NCI-H2029 treated with DMSO at 0.1 percent for 48 hours (cell line): Measurements from ENCODE around the gene UBE2E2.

Experiments
- DNase-seq: peaks from one replicate; lab custom pipeline; 2025; lab: John Stamatoyannopoulos, UW

The UBE2E2 gene

DNA sequence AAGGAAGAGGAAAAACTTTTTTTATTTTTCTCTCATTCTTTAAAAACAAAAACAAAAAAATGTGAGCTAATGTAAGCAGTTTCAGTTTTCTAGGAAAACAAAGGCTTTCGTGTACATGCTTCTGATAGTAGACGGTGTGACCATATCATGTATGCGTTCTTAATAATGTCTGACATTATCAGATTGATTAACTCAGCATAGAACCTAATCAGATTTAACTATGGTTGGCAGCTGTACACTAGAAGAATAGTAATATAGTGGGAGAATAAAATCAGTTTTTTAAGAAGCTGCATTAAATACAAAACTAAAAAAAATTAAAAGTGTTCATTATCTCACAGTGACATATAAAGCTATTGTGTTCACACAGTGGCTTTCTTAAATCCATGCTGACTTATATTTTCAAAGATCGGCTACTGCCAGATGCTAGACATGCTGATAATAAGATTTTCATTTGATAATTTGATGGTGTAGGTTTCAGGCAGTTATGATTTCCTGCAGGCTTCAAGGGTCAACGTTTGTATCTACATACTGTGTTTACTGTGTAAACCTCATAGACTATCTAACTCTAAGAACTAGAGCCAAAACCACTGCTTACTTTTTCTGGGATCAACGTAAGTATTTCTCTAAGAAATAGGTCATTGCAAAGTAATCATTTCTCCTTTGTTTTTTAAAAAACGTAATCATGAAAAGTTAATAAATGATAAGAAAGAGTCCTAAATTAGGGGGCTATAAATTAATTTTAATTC is 74.0 kb downstream of the UBE2E2 start:
- no peak for DNase-seq

GRCh38 chr3:23277688-23278087 is 74.6 kb downstream of the UBE2E2 start:
- DNase-seq = no peak

DNA sequence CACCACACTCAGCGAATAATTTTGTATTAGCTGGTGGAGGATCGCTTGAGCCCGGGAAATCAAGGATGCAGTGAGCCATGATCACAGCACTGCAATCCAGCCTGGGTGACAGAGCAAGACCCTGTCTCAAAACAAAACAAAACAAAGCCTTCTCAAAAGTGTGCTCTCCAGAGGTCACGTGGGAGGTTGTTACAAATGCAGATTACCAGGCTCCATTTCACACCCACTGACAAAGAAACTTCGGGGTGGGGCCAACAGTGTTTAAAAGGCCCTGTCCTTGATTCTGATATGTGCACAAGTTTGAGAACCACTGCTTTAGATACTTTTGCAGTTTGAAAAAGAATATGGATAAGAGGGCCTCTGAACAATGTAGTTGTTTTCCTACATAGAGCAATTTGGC is 80.5 kb downstream of the UBE2E2 start:
- DNase-seq = no peak

GRCh38 chr3:23288286-23288685 is 85.2 kb downstream of the UBE2E2 start:
- DNase-seq = no peak

DNA sequence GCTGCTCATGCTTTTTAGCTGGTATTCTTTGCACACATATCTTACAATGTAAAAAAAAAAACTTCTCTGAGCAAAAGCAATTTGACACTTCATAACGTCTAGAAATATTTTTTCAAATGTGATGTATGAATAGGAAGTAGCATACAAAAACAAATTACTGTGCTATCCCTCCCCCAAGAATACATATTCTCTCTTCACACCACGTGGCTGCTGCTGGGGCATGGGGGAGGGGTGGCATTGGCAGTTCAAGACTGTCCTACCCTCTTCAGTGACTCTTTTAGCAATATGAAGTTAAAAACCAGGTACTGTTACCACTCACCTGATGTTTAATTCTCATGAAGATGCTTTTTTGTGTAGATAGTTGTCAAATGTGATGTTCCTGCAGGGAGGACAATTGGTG is 85.6 kb downstream of the UBE2E2 start:
- DNase-seq = no peak

GRCh38 chr3:23292432-23292831 is 89.3 kb downstream of the UBE2E2 start:
- no peak for DNase-seq

- DNase-seq = no peak
Measured at GRCh38 chr3:23294770-23295387, 91.8 kb downstream of the UBE2E2 start.

DNA sequence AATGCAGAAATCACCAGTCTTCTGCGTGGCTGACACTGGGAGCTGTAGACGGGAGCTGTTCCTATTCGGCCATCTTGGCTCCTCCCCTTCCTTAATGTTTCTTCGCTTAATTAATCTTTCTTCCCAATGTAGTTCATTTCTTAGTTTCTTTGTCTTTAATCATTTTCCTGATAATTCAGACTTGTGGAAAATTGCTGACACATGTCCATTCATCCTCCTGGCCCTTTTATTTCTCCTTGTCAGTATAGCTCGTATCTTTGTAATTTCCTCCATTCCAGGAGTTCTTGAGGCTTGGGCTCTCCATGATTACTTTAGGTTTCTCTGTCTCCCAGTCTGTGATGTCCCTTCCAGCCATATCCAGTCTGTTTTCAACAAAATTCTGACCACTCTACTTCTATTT is 98.7 kb downstream of the UBE2E2 start:
- no peak for DNase-seq

DNA sequence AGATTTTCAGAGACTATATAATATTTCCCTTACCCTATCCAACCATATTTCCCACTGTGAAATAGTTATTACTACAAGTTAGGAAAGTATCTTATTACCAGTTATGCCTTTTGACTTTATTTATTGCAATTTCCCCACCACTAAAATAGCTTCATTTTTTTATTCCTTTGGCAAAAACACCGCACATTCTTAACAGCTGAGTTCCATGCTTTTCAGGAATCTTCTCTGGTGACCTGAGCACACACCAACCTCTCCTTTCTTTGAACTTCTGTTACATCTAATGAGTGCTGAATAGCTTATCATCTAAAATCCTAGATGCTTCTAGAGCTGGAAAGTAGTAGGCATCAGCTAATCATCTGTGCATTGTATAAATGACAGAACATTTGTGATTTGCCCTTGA is 99.1 kb downstream of the UBE2E2 start:
- no peak for DNase-seq

DNA sequence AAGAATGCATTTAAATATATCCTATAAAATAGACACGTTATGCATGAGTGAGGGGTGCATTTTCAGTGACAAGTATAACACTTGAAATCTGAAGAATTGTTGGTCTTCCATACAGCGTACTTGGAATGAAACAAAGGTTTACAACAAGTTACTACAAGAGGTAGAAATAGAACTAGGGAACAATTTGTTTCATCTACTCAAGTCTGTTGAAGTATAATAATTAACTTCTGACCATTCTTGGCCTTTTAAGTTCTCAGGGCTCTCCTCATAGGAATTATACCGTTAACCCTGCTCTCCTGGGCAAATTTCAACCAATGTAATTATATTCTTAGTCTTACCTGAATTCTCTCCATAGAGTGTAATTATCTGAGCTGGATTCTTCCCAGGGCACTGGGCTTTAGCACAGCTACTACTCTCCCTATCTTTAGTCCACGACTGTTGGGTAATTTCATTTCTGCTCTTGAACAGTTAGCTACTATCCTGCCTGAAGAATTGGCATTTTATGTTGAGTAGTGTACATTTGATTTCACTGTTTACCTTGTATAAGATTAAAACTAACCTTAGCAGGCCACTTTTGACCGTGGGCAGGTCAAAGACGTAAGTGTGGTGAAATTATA is 100.6 kb downstream of the UBE2E2 start:
- DNase-seq = no peak

DNA sequence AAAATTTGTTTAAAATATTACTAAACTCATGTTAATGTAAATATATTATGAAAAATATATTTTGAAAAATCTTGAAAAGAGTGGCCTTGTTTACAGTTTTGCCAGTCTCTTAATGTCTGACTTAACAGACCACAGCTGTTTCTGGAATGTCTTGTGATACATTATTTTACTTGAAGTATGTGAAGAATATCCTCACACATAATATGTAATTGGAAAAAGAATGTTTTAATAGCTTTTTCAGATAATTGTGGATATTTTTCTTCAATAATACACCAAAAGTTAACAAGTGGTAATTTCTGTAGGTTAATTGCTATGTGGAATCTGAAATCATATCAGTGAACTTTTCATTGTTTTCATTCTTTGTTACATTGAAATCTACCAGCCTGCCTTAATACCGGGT is 101.3 kb downstream of the UBE2E2 start:
- no peak for DNase-seq

GRCh38 chr3:23308986-23309625 is 106.0 kb downstream of the UBE2E2 start:
- no peak for DNase-seq

DNA sequence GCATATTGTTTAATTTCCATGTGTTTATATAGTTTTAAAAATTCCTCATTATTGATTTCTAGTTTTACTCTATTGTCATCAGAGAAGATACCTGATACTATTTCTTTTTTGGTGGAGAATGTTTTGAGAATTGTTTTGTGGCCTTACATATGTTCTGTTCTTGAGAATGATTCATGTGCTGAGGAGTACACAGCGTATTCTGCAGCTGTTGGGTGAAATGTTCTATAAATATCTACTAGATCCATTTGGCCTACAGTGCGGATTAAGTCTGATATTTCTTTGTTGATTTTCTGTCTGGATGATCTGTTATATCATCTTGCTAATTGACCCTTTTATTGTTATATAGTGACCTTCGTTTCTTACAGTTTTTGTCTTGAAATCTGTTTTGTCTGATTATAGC is 109.7 kb downstream of the UBE2E2 start:
- DNase-seq = no peak

- DNase-seq = no peak
Measured at GRCh38 chr3:23314981-23315762, 112.0 kb downstream of the UBE2E2 start.

DNA sequence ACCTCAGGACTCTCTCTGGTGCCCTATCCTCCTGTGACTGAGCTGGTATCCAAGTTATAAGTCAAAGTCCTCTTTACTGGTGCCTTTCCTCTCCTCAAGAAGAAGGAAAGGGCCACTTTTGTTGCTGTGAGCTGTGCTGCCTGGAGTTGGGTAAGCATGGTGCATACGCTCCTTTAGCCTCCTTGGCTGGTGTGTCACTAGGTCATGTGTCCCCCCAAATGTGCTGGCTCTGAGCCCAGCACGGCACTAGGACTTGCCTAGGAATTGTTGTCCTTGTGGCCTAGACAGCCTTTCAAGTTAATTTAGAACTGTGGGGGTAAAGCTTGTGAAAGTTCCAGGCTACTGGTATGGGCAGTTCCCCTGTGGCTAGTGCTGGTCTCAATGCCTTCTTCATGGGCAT is 113.8 kb downstream of the UBE2E2 start:
- DNase-seq = no peak

GRCh38 chr3:23319366-23320312 is 116.5 kb downstream of the UBE2E2 start:
- DNase-seq = no peak

- DNase-seq = no peak
Measured at GRCh38 chr3:23320586-23321570, 117.8 kb downstream of the UBE2E2 start.

- DNase-seq = no peak
Measured at GRCh38 chr3:23324745-23325144, 121.6 kb downstream of the UBE2E2 start.

GRCh38 chr3:23325466-23326065 is 122.4 kb downstream of the UBE2E2 start:
- DNase-seq = no peak
